Esophagus squamous epithelium (tissue), 5 donors: ENCODE measurements around the gene ANK3. TPM values are rescaled to one million over a fixed set of nuclear protein-coding genes. Genes with fewer than 3 reads are reported as not detected.

Experiments
- DNase-seq: peaks from one replicate; lab custom pipeline; 2025; lab: John Stamatoyannopoulos, UW
- H3K27ac ChIP-seq, 4 donors: fragments of 200-600 bp; sonication (generic); one replicate each; pipeline ENCODE4 v1.5.1; 2016 to 2019; ENCODE audit warnings: mild to moderate bottlenecking in 1 of 4
- H3K27me3 ChIP-seq, 4 donors: fragments of 200-600 bp; sonication (generic); 1 replicate in 3 of 4; 2 replicates in 1 of 4; pipeline versions ENCODE4 v1.5.1 to v1.6.0; 2017 to 2021; ENCODE audit warnings: antibody characterized with exemption in 1 of 4
- H3K36me3 ChIP-seq, 3 donors: fragments of 200-600 bp; sonication (generic); one replicate each; pipeline ENCODE4 v1.5.1; 2016 to 2019
- H3K4me1 ChIP-seq, 3 donors: fragments of 200-600 bp; sonication (generic); one replicate each; pipeline ENCODE4 v1.5.1; 2017 to 2019
- H3K4me3 ChIP-seq, 4 donors: fragments of 200-600 bp; sonication (generic); 1 replicate in 3 of 4; 2 replicates in 1 of 4; pipeline ENCODE4 v1.5.1; 2016 to 2019; ENCODE audit warnings: mild to moderate bottlenecking in 2 of 4, moderate library complexity in 1 of 4
- H3K9me3 ChIP-seq, 3 donors: fragments of 200-600 bp; sonication (generic); one replicate each; pipeline ENCODE4 v1.5.1; 2016 to 2019
- POLR2A ChIP-seq, 4 donors: fragments of 450-650 bp; IDR thresholded peaks; one replicate each; pipeline ENCODE4 v1.6.1; 2017; ENCODE audit warnings: antibody characterized with exemption in 4 of 4, mild to moderate bottlenecking in 4 of 4, moderate library complexity in 3 of 4
- WGBS, 2 donors: methylation state at CpG; one replicate each; pipeline ENCODE4 v1.1.5; 2018; 5-methylcytosine and 5-hydroxymethylcytosine counted together
- intact Hi-C: fragments of 100-400 bp; cut with DNase I; formaldehyde crosslinking; loops from one replicate; pipeline ENCODE4 v1.15.0; 2022
- total RNA-seq, 4 donors: library from RNA; depleted of rRNA; stranded (reverse); fragments of >200 nt; gene quantifications; one replicate each; pipeline ENCODE4 v1.1.0, GENCODE V29; 2016
- TF ChIP-seq, protein P1 (sequence below), 6 experiments: fragments of 450-650 bp in 4 of 6; fragments of 200-600 bp in 2 of 6; sonication (generic) in 2 of 6; IDR thresholded peaks; one replicate each; pipeline ENCODE4 v1.5.1; 2016 to 2019; ENCODE audit warnings: antibody characterized with exemption in 6 of 6, mild to moderate bottlenecking in 4 of 6, moderate library complexity in 4 of 6
- donor health status: DM: yes; HTN: yes; CAD: no.

The ANK3 gene
- total RNA-seq, 4 donors from 2014 or later, result 23.1 to 59.1 (median 33.0) TPM

GRCh38 chr10:60427148-60427547 is 37.5 kb upstream of the ANK3 start:
- 92 to 94% methylated on average over 1 of the region's 1 CpG for WGBS, 2 donors
- intact Hi-C loops, result no loop called here
- Histone ChIP-seq H3K9me3 (no peaks in the 10 kb centered on the region), H3K27ac (no peak overlapping the region), H3K4me1 (peaks cover 0 to 51% (median 0%) of the 10 kb centered on the region in 3 donors), H3K27me3 (no peaks in the 10 kb centered on the region), H3K36me3 (no peaks in the 10 kb centered on the region), H3K4me3 (no peak overlapping the region)
- TF ChIP-seq, protein P1, sequence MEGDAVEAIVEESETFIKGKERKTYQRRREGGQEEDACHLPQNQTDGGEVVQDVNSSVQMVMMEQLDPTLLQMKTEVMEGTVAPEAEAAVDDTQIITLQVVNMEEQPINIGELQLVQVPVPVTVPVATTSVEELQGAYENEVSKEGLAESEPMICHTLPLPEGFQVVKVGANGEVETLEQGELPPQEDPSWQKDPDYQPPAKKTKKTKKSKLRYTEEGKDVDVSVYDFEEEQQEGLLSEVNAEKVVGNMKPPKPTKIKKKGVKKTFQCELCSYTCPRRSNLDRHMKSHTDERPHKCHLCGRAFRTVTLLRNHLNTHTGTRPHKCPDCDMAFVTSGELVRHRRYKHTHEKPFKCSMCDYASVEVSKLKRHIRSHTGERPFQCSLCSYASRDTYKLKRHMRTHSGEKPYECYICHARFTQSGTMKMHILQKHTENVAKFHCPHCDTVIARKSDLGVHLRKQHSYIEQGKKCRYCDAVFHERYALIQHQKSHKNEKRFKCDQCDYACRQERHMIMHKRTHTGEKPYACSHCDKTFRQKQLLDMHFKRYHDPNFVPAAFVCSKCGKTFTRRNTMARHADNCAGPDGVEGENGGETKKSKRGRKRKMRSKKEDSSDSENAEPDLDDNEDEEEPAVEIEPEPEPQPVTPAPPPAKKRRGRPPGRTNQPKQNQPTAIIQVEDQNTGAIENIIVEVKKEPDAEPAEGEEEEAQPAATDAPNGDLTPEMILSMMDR (IDR thresholded peaks at IDR 0.05), result no peak
- no peak for TF ChIP-seq POLR2A (IDR thresholded peaks at IDR 0.05)
- no peak for DNase-seq

DNA sequence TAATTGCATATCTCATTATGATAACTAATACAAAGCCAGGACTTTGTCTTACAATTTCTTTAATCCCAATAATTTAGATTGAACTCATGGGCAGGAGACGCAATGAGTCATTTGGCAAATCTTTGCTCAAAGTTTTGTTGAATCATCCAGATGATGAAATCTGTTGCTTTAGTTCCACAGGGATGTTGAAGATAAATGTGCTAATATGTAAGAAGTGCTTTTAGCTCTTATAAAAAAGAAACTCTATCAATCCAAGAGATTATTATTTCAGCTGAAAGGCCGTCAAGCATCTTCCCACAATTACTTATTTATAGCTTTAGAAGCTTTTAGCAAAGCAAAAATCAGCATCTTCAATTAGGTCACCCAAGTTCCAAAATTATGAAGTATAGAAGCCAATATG is 36.8 kb upstream of the ANK3 start:
- H3K27ac ChIP-seq, result no peak overlapping the region
- no peak overlapping the region for H3K4me3 ChIP-seq
- H3K4me1 ChIP-seq, result peaks cover 0 to 51% (median 0%) of the 10 kb centered on the region in 3 donors
- H3K36me3 ChIP-seq, result no peaks in the 10 kb centered on the region
- TF ChIP-seq POLR2A (IDR thresholded peaks at IDR 0.05), result no peak
- TF ChIP-seq, protein P1 (IDR thresholded peaks at IDR 0.05), result no peak
- no peak for DNase-seq
- intact Hi-C loops, result no loop called here
- no peaks in the 10 kb centered on the region for H3K27me3 ChIP-seq
- H3K9me3 ChIP-seq, result no peaks in the 10 kb centered on the region
- WGBS, 2 donors, result 41 to 42% methylated on average over 2 of the region's 2 CpGs

GRCh38 chr10:60425392-60426110 is 35.9 kb upstream of the ANK3 start:
- intact Hi-C loops, result no loop called here
- no peak for DNase-seq
- 31 to 50% methylated on average over 3 of the region's 3 CpGs for WGBS, 2 donors
- Histone ChIP-seq H3K4me1 (peaks cover 0 to 48% (median 0%) of the 10 kb centered on the region in 3 donors), H3K9me3 (no peaks in the 10 kb centered on the region), H3K27me3 (no peaks in the 10 kb centered on the region), H3K27ac (no peak overlapping the region), H3K36me3 (no peaks in the 10 kb centered on the region), H3K4me3 (no peak overlapping the region)
- TF ChIP-seq, protein P1 (IDR thresholded peaks at IDR 0.05), result no peak
- TF ChIP-seq POLR2A (IDR thresholded peaks at IDR 0.05), result no peak

- 54 to 68% methylated on average over 4 of the region's 4 CpGs for WGBS, 2 donors
- H3K36me3 ChIP-seq, result no peaks in the 10 kb centered on the region
- H3K27ac ChIP-seq, result no peak overlapping the region
- H3K9me3 ChIP-seq, result no peaks in the 10 kb centered on the region
- H3K27me3 ChIP-seq, result no peaks in the 10 kb centered on the region
- no peak overlapping the region for H3K4me3 ChIP-seq
- DNase-seq, result no peak
- peaks cover 0 to 42% (median 0%) of the 10 kb centered on the region in 3 donors for H3K4me1 ChIP-seq
- intact Hi-C loops, result no loop called here
- no peak for TF ChIP-seq POLR2A (IDR thresholded peaks at IDR 0.05)
- TF ChIP-seq, protein P1 (IDR thresholded peaks at IDR 0.05), result no peak
Observed at GRCh38 chr10:60424971-60425370, 35.3 kb upstream of the ANK3 start.

DNA sequence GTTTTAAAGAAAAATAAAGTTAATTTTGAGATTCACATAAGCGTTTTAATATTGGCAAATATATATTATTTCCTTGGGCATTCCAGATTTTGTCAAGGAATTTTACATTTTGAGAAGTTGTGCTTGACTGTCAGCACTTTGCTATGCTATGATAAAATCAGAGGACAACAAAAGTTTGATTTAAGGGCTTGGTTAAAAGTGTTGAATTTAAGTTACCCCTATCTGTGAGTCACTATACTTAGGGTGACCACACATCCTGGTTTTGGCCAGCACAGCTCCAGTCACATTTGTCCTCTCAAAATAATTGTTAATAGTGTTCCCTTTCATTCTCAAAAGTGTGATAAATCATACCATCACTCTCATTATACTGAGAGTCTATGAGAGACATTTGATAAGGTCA is 34.2 kb upstream of the ANK3 start:
- Histone ChIP-seq H3K4me1 (peaks cover 0 to 32% (median 0%) of the 10 kb centered on the region in 3 donors), H3K27me3 (no peaks in the 10 kb centered on the region), H3K4me3 (no peak overlapping the region), H3K36me3 (no peaks in the 10 kb centered on the region), H3K9me3 (no peaks in the 10 kb centered on the region), H3K27ac (no peak overlapping the region)
- TF ChIP-seq, protein P1 (IDR thresholded peaks at IDR 0.05), result no peak
- TF ChIP-seq POLR2A (IDR thresholded peaks at IDR 0.05), result no peak
- DNase-seq, result no peak
- 89 to 92% methylated on average over 1 of the region's 1 CpG for whole genome bisulfite sequencing, 2 donors
- intact Hi-C loops, result no loop called here
